ENCODE results near the gene MPST. TPM values are rescaled to one million over a fixed set of nuclear protein-coding genes. Genes with fewer than 3 reads are reported as not detected.

The MPST gene
- polyA plus RNA-seq, 1 donor from 2014 or later = 56.0 TPM

GRCh38 chr22:36976606-36977005 lies 42.9 kb upstream of the MPST start:
- H2AFZ ChIP-seq (ENCODE audit: low read depth, low read length) = no peak overlapping the region
- H3K9me2 ChIP-seq (ENCODE audit: insufficient read depth, low read length) = no peaks in the 10 kb centered on the region
- no peak overlapping the region for H3K9ac ChIP-seq (ENCODE audit: low read length)
- no peak overlapping the region for H3K27ac ChIP-seq (ENCODE audit: low read length)
- H3K9me3 ChIP-seq (ENCODE audit: low read length) = no peaks in the 10 kb centered on the region
- no peak for TF ChIP-seq MXI1 (conservative IDR thresholded peaks at IDR 0.05; ENCODE audit: poor library complexity, severe bottlenecking)
- TF ChIP-seq CTCF (IDR thresholded peaks at IDR 0.05; ENCODE audit: poor library complexity, severe bottlenecking) = no peak
- TF ChIP-seq SMC3 (conservative IDR thresholded peaks at IDR 0.05; ENCODE audit: poor library complexity) = no peak
- TF ChIP-seq EP300 (conservative IDR thresholded peaks at IDR 0.05; ENCODE audit: poor library complexity, severe bottlenecking) = no peak
- TF ChIP-seq POLR2AphosphoS5 (IDR thresholded peaks at IDR 0.05) = no peak
- no peak for TF ChIP-seq RAD21 (conservative IDR thresholded peaks at IDR 0.05)
- TF ChIP-seq EZH2 (IDR thresholded peaks at IDR 0.05; ENCODE audit: borderline replicate concordance, insufficient read depth, low read length, poor library complexity, severe bottlenecking) = no peak
- TF ChIP-seq REST (IDR thresholded peaks at IDR 0.05; ENCODE audit: borderline replicate concordance) = no peak
- no peak for TF ChIP-seq TAF1 (IDR thresholded peaks at IDR 0.05; ENCODE audit: low read depth)
- H3K79me2 ChIP-seq (replicated peaks; ENCODE audit: insufficient read depth, low read length) = no peaks in the 10 kb centered on the region
- no peaks in the 10 kb centered on the region for H4K20me1 ChIP-seq (ENCODE audit: insufficient read depth)
- no peaks in the 10 kb centered on the region for H3K36me3 ChIP-seq (ENCODE audit: insufficient read depth, low read length)
- no peak overlapping the region for H3K4me3 ChIP-seq (ENCODE audit: low read length)
- no peaks in the 10 kb centered on the region for H3F3A ChIP-seq (ENCODE audit: insufficient read depth, low read length, poor library complexity, severe bottlenecking)
- no peak overlapping the region for H3K4me2 ChIP-seq (ENCODE audit: low read length)
- H3K27me3 ChIP-seq (ENCODE audit: insufficient read depth, low read depth, low read length) = no peaks in the 10 kb centered on the region

- no peaks in the 10 kb centered on the region for H3K27me3 ChIP-seq (ENCODE audit: insufficient read depth, low read depth, low read length)
- no peak for TF ChIP-seq RAD21 (conservative IDR thresholded peaks at IDR 0.05)
- TF ChIP-seq POLR2AphosphoS5 (IDR thresholded peaks at IDR 0.05) = no peak
- TF ChIP-seq EZH2 (IDR thresholded peaks at IDR 0.05; ENCODE audit: borderline replicate concordance, insufficient read depth, low read length, poor library complexity, severe bottlenecking) = no peak
- no peak for TF ChIP-seq CTCF (IDR thresholded peaks at IDR 0.05; ENCODE audit: poor library complexity, severe bottlenecking)
- no peak for TF ChIP-seq SMC3 (conservative IDR thresholded peaks at IDR 0.05; ENCODE audit: poor library complexity)
- no peak for TF ChIP-seq REST (IDR thresholded peaks at IDR 0.05; ENCODE audit: borderline replicate concordance)
- no peak for TF ChIP-seq MXI1 (conservative IDR thresholded peaks at IDR 0.05; ENCODE audit: poor library complexity, severe bottlenecking)
- TF ChIP-seq TAF1 (IDR thresholded peaks at IDR 0.05; ENCODE audit: low read depth) = no peak
- no peak for TF ChIP-seq EP300 (conservative IDR thresholded peaks at IDR 0.05; ENCODE audit: poor library complexity, severe bottlenecking)
- H4K20me1 ChIP-seq (ENCODE audit: insufficient read depth) = no peaks in the 10 kb centered on the region
- peak overlapping the region; percentile 46 for H3K9ac ChIP-seq (ENCODE audit: low read length)
- no peaks in the 10 kb centered on the region for H3F3A ChIP-seq (ENCODE audit: insufficient read depth, low read length, poor library complexity, severe bottlenecking)
- no peaks in the 10 kb centered on the region for H3K79me2 ChIP-seq (replicated peaks; ENCODE audit: insufficient read depth, low read length)
- H2AFZ ChIP-seq (ENCODE audit: low read depth, low read length) = no peak overlapping the region
- no peak overlapping the region for H3K27ac ChIP-seq (ENCODE audit: low read length)
- H3K4me3 ChIP-seq (ENCODE audit: low read length) = peak overlapping the region; percentile 59
- no peaks in the 10 kb centered on the region for H3K36me3 ChIP-seq (ENCODE audit: insufficient read depth, low read length)
- peak overlapping the region; percentile 93 for H3K4me2 ChIP-seq (ENCODE audit: low read length)
- H3K9me3 ChIP-seq (ENCODE audit: low read length) = no peaks in the 10 kb centered on the region
- no peaks in the 10 kb centered on the region for H3K9me2 ChIP-seq (ENCODE audit: insufficient read depth, low read length)
Measured at GRCh38 chr22:36977401-36977861, 42.1 kb upstream of the MPST start.
